ENCODE measurements around the gene FAM186B.

FAM186B gene

GRCh38 chr12:49649445-49649844, 44.0 kb upstream of the FAM186B start:
- Histone ChIP-seq H3K36me3 (ENCODE audit: low read depth) (peaks cover 17% of the 10 kb centered on the region), H3K27me3 (ENCODE audit: insufficient read depth, poor library complexity, severe bottlenecking) (no peaks in the 10 kb centered on the region), H3K9me3 (ENCODE audit: severe bottlenecking) (no peaks in the 10 kb centered on the region), H3K4me3 (ENCODE audit: severe bottlenecking) (no peak overlapping the region), H3K4me1 (ENCODE audit: insufficient read depth, poor library complexity, severe bottlenecking) (peaks cover under 1% of the 10 kb centered on the region), H3K27ac (ENCODE audit: poor library complexity, severe bottlenecking) (no peak overlapping the region)
- TF ChIP-seq CTCF (IDR thresholded peaks at IDR 0.05; ENCODE audit: poor library complexity, severe bottlenecking), result no peak
- ATAC-seq (ENCODE audit: low read depth), result no peak
- no peak for DNase-seq (ENCODE audit: low spot score)

- Histone ChIP-seq H3K9me3 (ENCODE audit: severe bottlenecking) (no peaks in the 10 kb centered on the region), H3K4me1 (ENCODE audit: insufficient read depth, poor library complexity, severe bottlenecking) (peaks cover 8% of the 10 kb centered on the region), H3K4me3 (ENCODE audit: severe bottlenecking) (no peak overlapping the region), H3K27ac (ENCODE audit: poor library complexity, severe bottlenecking) (no peak overlapping the region), H3K36me3 (ENCODE audit: low read depth) (peaks cover 22% of the 10 kb centered on the region), H3K27me3 (ENCODE audit: insufficient read depth, poor library complexity, severe bottlenecking) (no peaks in the 10 kb centered on the region)
- no peak for TF ChIP-seq CTCF (IDR thresholded peaks at IDR 0.05; ENCODE audit: poor library complexity, severe bottlenecking)
- ATAC-seq (ENCODE audit: low read depth) (no peak), DNase-seq (ENCODE audit: low spot score) (no peak)
Observed at GRCh38 chr12:49648712-49649003, 43.2 kb upstream of the FAM186B start.

- no peak overlapping the region for H3K4me3 ChIP-seq (ENCODE audit: severe bottlenecking)
- peaks cover 28% of the 10 kb centered on the region for H3K36me3 ChIP-seq (ENCODE audit: low read depth)
- peaks cover 14% of the 10 kb centered on the region for H3K4me1 ChIP-seq (ENCODE audit: insufficient read depth, poor library complexity, severe bottlenecking)
- H3K9me3 ChIP-seq (ENCODE audit: severe bottlenecking), result no peaks in the 10 kb centered on the region
- TF ChIP-seq CTCF (IDR thresholded peaks at IDR 0.05; ENCODE audit: poor library complexity, severe bottlenecking), result no peak
- no peak for ATAC-seq (ENCODE audit: low read depth)
- no peak overlapping the region for H3K27ac ChIP-seq (ENCODE audit: poor library complexity, severe bottlenecking)
- DNase-seq (ENCODE audit: low spot score), result no peak
- H3K27me3 ChIP-seq (ENCODE audit: insufficient read depth, poor library complexity, severe bottlenecking), result no peaks in the 10 kb centered on the region
Observed at GRCh38 chr12:49647827-49648711, 42.6 kb upstream of the FAM186B start.

- Histone ChIP-seq H3K27ac (ENCODE audit: poor library complexity, severe bottlenecking) (no peak overlapping the region), H3K4me3 (ENCODE audit: severe bottlenecking) (no peak overlapping the region), H3K9me3 (ENCODE audit: severe bottlenecking) (no peaks in the 10 kb centered on the region), H3K36me3 (ENCODE audit: low read depth) (peaks cover 34% of the 10 kb centered on the region), H3K27me3 (ENCODE audit: insufficient read depth, poor library complexity, severe bottlenecking) (no peaks in the 10 kb centered on the region), H3K4me1 (ENCODE audit: insufficient read depth, poor library complexity, severe bottlenecking) (peaks cover 24% of the 10 kb centered on the region)
- ATAC-seq (ENCODE audit: low read depth) (no peak), DNase-seq (ENCODE audit: low spot score) (no peak)
- no peak for TF ChIP-seq CTCF (IDR thresholded peaks at IDR 0.05; ENCODE audit: poor library complexity, severe bottlenecking)
Observed at GRCh38 chr12:49646871-49647654, 41.6 kb upstream of the FAM186B start.
